Left hindlimb (tissue), 1 donor: ENCODE results near the gene TP53I3.
"Not testable (repeated sequence)": the region's sequence is repeated elsewhere in the genome, so short reads cannot be mapped to it uniquely, and the experiment has no call there.

ENCODE experiments used
- DNase-seq: peaks from one replicate; pipeline ENCODE4 v3.0.0-alpha.2; 2018

Gene TP53I3

DNA sequence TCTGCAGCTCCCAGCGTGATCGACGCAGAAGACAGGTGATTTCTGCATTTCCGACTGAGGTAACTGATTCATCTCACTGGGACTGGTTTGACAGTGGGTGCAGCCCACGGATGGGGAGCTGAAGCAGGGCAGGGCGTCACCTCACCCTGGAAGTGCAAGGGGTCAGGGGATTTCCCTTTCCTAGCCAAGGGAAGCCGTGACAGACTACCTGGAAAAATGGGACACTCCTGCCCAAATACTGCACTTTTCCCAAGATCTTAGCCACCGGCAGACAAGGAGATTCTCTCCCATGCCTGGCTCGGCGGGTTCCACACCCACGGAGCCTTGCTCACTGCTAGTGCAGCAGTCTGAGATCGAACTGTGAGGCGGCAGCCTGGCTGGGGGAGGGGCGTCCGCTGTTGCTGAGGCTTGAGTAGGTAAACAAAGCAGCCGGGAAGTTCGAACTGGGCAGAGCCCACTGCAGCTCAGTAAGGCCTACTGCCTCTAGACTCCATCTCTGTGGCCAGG is 10.6 kb upstream of the TP53I3 start:
- DNase-seq: not testable (repeated sequence)

DNA sequence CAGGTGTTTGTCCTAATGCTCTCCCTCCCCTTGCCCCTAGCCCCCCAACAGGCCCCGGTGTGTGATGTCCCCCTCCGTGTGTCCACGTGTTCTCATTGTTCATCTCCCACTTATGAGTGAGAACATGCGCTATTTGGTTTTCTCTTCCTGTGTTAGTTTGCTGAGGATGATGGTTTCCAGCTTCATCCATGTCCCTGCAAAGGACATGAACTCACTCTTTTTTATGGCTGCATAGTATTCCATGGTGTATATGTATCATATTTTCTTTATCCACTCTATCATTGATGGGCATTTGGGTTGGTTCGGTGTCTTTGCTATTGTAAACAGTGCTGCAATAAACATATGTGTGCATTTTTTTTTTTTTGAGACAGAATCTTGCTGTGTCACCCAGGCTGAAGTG is 8.6 kb upstream of the TP53I3 start:
- DNase-seq: not testable (repeated sequence)

DNA sequence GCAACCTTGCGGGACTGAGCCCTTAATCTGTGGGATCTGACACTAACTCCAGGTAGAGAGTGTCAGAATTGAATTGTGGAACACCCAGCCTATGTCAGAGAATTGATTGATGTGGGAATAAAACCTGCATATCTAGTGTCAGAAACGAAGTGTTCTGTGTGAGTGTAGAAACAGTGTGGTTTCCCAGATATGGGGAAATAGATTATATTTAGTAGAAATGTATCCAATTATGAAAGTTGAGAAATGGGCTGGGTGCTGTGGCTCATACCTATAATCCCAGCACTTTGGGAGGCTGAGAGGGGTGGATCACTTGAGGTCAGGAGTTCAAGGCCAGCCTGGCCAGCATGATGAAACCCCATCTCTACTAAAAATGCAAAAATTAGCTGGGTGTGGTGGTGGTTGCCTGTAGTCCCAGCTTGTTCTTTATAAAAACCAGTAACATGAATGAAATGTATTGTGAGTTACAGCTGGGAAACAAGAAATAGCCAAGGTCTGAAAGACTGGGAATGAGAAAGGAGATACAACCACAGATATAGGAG is 4.3 kb upstream of the TP53I3 start:
- no peak for DNase-seq

DNA sequence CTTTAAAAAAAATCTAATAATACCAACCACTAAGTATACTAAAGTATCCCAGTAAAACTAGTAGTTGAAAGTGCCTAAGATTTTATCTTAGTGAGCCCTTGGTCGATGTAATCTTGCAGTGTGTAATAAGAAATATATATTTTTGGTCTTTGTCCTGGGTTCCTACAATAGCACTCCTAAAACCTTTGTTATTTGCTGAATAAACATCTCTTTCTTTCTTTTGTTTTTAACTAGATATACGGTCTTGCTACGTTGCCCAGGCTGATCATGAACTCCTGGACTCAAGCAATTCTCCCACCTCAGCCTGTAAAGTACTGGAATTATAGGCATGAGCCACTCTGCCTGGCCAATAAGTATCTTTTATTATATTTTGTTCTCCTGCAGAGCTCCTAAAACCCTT is 2.4 kb upstream of the TP53I3 start:
- DNase-seq: no peak

DNA sequence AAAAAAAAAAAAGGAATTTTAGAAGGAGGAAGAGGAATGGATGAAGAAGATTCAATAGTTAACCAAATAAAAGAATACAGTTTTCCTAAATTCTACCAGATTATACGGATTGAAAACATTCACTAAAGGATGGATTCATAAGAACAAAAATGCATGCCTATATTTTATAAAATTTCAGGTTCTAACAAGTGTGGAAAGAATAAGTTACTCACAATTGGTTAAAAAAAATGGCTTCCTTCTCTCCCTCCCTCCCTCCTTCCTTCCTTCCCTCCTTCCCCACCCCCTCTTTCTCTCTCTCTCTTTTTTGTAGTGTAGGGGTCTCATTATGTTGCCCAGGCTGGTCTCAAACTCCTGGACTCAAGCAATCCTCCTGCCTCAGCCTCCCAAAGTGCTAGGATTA is 1.6 kb upstream of the TP53I3 start:
- DNase-seq: no peak

DNA sequence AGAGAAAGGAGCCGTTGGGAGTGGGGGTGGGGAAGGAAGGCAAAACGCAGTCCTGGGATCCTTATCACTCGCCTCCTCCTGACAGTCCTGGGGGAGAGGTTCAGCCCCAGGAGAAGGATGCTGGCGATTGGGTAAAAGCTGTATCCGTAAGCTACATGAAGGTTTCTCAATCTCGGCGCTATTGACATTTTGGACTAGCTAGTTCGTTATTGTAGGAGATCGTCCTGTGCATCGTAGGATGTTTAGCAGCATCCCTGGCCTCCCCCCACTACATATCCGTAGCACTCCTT is 511 bp upstream of the TP53I3 start:
- no peak for DNase-seq

DNA sequence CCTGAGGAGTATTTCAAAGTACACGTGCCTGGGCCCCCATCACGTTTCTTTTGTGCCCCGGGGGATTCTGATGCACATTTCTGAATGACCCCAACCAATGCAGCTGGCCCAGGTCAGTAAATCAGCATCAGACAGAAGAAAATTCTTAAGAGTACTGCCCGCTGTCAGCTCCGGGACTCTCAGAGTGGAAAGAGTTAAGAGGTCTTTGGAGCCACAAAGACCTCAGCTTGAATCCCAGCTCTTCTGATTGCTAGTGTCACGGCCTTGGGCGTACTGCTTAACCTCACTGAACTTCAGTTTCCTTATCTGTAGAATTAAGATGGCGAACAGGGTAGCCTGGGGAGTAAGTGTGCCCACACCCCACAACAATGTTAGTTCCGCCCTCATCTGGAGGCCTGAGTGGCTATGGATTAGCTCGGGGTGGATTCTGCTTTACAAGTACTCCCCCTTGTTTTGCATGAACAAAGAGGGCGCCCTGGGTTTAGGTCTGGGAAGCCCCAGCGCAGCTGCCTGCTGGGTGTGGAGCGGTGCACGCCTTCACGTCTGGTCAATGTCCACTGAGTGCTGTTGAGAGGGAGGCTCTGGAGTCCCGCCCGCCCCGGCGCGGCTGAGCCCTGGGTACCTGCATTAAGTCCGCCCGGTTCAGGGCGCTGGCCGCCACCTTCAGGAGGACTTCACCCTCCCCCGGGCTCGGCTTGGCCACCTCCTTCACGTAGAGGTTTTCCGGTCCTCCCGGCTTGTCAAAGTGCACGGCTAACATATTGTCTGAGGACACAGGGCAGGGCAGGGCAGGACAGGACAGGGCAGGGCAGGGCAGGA is 858 bp downstream of the TP53I3 start:
- DNase-seq: peak; percentile 86

DNA sequence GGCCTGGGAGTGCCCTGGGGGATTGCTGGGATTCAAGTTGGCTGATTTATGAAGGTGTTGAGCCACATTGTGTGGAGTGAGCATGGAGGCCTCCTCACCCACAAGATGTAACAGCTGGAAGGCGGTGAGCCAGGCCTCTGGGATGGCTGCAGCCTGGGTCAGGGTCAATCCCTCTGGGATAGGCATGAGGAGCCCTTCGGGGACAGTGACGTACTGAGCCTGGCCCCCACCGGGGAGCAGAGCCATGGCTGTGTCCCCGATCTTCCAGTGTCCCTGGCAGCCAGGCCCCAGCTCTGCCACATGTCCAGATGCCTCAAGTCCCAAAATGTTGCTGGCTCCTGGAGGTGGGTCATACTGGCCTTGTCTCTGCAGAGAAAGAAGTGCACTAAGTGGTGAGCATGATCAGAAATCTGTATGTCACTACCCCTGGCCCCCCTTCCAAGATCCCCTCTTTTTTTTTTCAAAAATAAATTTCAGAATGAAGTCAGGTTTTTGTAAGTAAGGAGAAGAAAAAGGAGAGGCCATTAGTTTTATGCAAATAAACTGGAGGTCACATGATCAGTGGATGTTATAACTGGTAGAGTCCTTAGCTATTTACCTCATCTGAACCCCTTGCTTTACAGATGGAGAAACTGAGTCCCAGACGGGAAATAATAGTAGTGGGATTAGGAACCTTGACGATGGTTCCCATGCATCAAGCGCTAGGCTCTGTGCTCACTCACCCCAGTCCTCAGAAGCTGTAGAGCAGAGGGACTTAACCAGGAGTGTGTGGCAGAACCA is 1.7 kb downstream of the TP53I3 start:
- no peak for DNase-seq

DNA sequence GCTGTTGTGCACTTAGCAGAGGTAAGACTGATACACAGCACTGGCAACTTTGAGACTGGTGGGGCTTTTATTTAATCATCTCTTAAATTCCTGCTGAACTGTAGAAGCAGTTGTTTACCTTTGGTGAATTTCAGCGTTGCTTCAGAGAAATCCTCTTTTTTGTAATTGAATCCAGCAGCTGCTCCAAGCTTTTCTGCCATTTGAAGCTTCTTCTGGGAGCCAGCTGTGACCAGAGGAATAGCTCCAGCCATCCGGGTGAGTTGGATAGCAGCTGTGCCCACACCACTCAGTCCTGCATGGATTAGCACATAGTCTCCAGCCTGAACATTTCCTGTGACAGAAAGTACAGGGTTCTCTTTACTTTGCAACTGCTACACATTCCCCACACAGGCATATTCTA is 3.9 kb downstream of the TP53I3 start:
- peak; percentile 47 for DNase-seq

DNA sequence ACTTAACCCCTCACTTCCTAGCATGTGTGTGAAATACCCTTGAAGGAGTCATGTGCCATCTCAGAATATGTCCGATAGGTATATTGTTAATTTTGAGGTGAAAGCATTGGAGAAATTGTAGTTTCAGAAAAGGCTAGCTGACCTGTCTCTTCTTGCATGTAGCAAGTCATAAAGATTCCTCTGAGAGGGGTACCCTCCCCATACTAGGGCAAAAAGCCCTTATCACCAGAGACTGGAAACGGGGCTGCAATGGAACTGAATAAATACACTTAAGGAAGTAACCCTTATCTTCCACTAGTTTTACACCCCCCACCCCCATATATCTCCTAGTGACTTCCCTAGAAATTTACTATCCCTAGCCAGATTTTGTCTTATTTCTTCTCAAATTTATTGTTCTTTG is 6.8 kb downstream of the TP53I3 start:
- no peak for DNase-seq

DNA sequence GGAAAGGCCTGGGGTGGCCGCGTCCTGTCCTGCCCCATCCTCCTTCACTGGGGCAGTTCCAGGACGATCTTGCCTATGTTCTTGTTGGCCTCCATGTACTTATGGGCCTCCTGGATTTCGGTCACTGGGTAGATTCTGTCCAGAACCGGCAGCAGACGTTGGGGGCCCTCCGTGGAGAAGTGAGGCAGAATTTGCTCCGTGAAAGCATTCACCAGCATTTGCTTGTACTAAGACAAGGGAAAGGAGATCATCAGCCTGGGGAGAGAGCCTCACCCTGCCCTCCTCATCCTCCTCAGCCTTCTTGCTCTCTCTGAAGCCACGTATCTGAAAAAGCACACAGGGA is 7.1 kb downstream of the TP53I3 start:
- DNase-seq: no peak

DNA sequence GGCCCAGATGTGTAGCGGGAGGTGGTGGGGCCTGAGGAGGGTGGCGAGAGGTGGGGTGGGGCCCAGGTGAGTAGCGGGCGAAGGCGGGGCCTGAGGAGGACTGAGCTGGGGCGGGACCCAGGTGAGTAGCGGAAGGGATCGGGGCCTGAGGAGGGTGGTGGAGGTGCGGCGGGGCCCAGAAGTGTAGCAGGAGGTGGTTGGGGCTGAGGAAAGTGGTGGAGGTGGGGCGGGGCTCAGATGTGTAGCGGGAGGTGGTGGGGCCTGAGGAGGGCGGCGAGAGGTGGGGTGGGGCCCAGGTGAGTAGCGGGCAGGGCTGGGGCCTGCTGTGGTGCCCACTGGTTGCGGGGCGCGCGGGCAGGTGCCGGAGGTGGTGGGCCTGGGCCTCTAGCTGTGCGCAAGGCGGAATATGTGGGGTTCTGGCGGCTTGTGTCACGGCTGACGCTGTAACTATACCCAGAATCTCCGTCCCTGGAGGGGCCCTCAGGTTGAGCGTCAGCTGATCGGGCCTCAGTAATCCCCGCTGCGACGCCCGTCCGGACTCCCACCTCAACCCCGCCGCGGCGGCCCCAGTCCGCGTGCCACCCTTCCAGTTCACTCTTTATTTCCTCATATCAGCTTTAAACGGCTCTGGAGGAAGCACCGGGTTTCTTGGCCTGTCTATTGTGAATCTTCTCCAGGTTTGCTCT is 7.6 kb downstream of the TP53I3 start:
- peak; percentile 42 for DNase-seq

DNA sequence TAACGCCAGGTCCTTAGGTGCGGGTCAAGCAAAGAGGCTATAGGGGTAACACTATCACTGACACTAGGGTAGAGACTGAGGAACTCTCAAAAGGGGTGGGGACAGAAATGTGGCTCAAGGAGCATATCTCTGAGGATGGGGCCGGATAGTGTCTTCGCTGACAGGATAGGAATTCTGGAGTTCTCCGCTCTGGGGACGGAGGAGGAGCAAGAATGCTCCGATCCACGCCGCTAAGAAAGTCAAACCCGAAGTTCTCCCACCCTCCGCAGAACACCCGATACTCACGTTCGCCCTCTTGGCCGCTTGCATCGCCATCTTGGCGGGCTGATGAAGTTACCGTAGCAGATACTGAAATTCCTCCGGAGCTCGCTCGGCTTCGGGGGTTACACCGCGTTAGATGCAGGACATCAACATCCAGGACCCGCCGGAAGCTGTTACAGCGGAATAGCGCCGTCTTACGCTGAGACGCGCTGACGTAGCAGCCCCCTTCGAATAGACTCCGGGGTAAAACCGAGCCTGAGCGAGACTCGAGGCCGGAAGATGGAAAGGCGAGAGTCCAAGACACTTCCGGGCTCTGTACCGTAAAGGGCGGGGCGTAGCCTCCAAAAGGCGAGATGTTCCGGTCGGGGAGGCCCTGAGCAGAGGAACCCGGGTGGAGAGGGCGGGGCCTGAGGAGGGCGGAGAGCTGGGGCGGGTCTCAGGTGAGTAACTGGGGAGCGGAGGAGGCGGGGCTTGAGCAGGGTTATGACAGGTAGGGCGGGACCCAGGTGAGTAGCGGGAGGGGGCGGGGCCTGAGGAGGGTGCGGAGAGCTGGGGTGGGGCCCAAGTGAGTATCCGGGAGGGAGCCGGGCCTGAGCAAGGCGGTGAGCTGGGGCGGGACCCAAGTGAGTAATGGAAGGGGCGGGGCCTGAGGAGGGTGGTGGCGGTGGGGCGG is 8.5 kb downstream of the TP53I3 start, which contains the start of gene SF3B6:
TSS of gene SF3B6 (minus strand) at position 412 of the 934 bp plus-strand sequence. CDS start at position 315, 97 bp downstream.
- peak; percentile 98 for DNase-seq

DNA sequence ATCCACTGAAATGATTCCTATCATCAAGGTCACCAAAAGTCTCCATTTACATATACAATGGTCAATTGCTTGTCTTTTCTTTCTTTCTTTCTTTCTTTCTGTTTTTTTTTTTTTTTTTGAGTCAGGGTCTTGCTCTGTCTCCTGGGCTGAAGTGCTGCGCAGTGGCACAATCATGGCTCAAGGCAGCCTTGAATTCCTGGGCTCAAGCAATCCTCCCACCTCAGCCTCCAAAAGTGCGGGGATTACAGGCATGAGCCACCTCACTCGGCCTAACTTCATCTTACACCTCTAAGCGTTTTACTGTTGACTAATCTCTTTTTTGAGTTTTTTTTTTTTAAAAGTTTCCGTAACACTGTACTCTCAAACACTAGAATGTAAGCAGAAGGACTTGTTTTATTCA is 9.4 kb downstream of the TP53I3 start:
- no peak for DNase-seq

DNA sequence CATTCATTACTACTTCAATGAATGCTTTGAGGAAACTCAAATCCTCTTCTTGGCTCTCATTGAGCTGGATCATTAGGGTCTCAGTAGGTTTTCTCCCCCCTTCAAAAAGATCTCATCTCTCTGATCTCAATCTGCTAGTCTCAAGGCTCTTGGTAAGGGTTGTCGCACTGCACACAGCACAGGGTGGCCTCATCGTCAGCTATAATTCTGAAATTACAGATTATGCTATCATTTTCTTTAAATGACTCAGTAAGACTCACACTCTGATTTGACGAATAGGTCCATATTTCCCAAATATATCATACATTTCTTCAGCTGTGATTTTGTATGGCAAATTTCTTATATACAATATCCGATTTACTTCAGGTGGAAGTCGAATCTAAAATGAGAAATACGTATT is 10.8 kb downstream of the TP53I3 start:
- DNase-seq: no peak

DNA sequence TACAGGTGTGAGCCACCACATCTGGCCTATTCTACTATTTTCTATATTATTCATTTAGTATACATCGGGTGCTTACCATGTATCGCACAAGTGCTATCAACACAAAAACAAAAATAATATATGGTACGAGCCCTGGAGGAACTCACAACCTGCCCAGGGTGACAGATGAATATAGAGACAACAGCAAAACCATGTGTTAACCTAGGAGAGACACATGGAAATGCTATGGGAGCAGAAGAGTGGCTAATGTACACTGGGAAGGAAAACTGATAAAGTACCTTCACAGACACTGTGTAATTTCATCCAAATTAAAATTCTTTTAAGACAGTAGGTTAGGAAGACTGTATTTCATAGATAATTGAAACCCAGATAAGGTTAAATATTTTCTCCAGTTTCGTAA is 12.4 kb downstream of the TP53I3 start:
- DNase-seq: no peak

DNA sequence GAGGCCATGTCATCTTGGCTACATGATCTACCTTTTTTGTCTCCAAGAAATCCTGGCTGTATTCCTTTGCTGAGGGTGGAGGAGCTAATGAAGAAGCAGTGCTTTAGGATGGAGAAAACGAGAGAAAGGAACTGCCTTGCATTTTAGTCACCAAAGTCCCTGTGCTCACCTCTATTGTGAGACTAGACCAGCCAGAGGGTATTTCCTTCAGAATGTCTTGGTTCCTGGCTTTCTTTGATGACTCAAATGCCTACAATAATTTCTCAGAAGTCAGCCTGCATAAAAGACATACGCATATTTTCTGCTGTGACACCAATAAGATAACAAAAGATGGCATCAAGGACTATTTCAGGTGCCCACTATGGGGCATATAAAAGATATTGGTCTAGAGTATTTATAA is 19.3 kb downstream of the TP53I3 start:
- DNase-seq: no peak

DNA sequence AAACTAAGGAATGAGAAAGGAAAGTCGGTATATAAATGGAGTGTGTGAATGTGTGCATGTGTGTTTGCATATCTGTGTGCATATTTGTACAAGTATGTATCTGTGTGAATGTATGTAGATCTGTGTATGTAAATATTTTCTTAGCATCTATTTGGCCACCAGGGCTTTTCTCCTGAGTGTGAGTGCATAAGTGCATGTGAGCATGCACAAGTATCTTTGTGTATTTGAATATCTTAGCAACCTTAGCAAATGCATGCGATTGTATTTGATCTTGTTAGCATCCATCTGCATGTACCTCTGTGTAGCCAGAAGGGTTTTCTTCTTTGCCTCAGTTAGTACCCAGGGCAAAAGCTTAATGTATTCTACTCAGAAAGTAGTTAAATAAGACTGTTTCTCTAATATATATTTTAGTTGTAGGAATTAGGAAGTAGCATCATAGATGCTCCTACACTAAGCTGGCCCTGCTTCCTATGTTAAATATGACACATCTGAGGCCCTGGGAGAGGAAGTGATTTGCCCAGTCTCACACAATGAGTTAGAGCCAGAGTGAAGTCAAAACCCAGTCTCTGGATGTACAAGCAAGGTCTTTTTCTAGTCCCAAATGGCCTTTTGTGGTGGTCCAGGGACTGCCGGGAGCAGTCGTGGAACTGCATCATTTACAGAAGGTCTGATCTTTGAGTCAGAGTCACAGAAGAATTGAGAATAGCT is 25.9 kb downstream of the TP53I3 start:
- DNase-seq: no peak

DNA sequence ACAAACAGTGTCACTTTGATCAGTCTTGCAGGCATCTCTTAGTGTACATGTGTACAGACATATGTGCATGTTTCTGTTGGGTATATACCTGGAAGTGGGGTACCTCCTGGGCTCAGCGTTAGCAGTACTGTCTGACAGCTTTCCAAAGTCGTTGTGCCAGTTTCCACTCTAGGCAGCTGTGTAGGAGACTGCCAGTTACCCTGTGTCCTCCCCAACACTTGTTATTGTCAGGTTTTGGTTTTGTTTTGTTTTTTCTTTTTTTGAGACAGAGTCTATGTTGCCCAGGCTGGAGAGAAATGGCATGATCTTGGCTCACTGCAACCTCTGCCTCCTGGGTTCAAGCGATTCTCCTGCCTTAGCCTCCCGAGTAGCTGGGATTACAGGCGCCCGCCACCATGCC is 28.9 kb downstream of the TP53I3 start:
- DNase-seq: no peak

DNA sequence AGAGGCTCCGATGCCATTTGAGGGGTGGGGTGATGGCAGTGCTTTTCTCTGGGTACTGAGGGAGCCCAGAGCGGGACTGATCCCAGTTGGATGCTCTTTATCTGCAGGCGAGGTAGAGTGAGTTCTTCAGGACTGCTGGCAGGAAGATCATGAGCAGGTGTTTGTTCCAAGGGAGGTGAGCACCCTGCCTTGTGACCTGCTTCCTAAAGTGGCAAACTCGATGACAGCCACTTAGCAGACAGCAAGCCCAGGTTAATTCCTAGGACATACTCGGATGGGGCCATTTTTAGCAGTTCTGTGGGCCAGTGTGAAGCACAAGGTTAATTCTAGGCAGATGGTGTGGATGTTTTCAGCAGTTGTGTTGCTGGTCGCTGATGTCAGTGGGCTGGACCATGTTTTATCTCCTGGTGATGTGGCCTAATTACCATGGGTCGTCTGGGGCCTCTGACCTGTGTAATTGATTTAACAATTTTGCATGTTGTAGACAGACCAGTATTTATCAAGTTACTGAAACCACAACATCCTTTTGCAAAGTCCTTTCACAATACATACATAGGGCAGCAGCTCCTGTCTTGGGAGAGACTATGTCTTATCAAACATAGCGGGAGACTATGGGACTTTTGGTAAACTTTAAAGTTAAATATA is 30.1 kb downstream of the TP53I3 start:
- DNase-seq: no peak

DNA sequence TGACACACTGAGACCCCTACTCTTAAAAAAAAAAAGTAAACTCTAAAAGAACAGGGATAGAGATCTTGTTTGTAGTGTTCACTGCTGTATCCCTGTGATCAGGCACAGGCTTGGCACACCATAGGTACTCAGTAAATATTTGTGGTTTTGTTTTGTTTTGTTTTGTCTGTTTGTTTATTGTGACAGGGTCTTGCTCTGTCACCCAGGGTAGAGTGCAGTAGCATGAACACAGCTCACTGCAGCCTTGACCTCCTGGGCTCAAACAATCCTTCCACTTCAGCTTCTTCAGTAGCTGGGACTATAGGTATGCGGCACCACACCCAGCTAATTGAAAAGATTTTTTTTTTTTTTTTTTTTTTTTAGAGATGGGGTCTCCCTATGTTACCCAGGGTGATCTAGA is 31.7 kb downstream of the TP53I3 start:
- DNase-seq: no peak
